Measurements from ENCODE around the gene C1orf167. TPM values are rescaled to one million over a fixed set of nuclear protein-coding genes. Genes with fewer than 3 reads are reported as not detected.

The C1orf167 gene
- total and polyA plus RNA-seq, 2 experiments from 2014 or later, result 1.7 to 2.2 TPM

- no peak for TF ChIP-seq ZNF462 (CRISPR knock-in tag; IDR thresholded peaks at IDR 0.05)
- no peak for TF ChIP-seq NANOG (IDR thresholded peaks at IDR 0.05; ENCODE audit: borderline replicate concordance)
- no peak for TF ChIP-seq STAT1 (IDR thresholded peaks at IDR 0.05; ENCODE audit: unreplicated experiment)
- TF ChIP-seq REST (IDR thresholded peaks at IDR 0.05; ENCODE audit: unreplicated experiment), result no peak
- no peak for TF ChIP-seq ZNF114 (CRISPR knock-in tag; IDR thresholded peaks at IDR 0.05)
- TF ChIP-seq JUNB (IDR thresholded peaks at IDR 0.05; ENCODE audit: unreplicated experiment), result no peak
- no peak for TF ChIP-seq ETS1 (IDR thresholded peaks at IDR 0.05)
These were observed 10.5 kb downstream of the C1orf167 start (continued) for GRCh38 chr1:11772458-11772857.
